Activated CD4-positive, alpha-beta T cell treated with anti-CD3 and anti-CD28 coated beads, Interleukin-2, amount 50 U/mL, for 1 hour (primary cell): ENCODE measurements around the gene MS4A5.

Experiments used
- DNase-seq: peaks from one replicate; pipeline ENCODE4 v3.0.0-alpha.2; 2020

Gene MS4A5

GRCh38 chr11:60485987-60486386 is 56.6 kb downstream of the MS4A5 start:
- no peak for DNase-seq

GRCh38 chr11:60492488-60493009 is 63.2 kb downstream of the MS4A5 start, which contains the start of gene MS4A12:
TSS of gene MS4A12 (plus strand) at chr11:60492778. CDS start at chr11:60497319, 4,541 bp downstream.
- no peak for DNase-seq

- no peak for DNase-seq
These were observed 64.1 kb downstream of the MS4A5 start for GRCh38 chr11:60493454-60493853.
